H9 (cell line): ENCODE data around the gene GHSR. TPM values are rescaled to one million over a fixed set of nuclear protein-coding genes. Genes with fewer than 3 reads are reported as not detected.

Experiments
- DNase-seq: peaks from one replicate; pipeline ENCODE4 v3.0.0-alpha.2; 2017
- H2AFZ ChIP-seq: one replicate; pipeline ENCODE4 v1.6.1; 2013; ENCODE audit warnings: mild to moderate bottlenecking, low read length, control low read depth, moderate library complexity
- H2AK5ac ChIP-seq: 2 replicates; pipeline ENCODE4 v1.6.1; 2013; ENCODE audit warnings: low read length, control low read depth, mixed read lengths; ENCODE audit not compliant: insufficient read length
- H2BK120ac ChIP-seq: one replicate; pipeline ENCODE4 v1.6.1; 2013; ENCODE audit warnings: low read depth, mild to moderate bottlenecking, low read length, control low read depth, inconsistent platforms; ENCODE audit not compliant: poor library complexity, severe bottlenecking
- H2BK12ac ChIP-seq: 2 replicates; pipeline ENCODE4 v1.6.1; 2013; ENCODE audit warnings: low read length, control low read depth, mixed read lengths, low read depth; ENCODE audit not compliant: insufficient read length
- H2BK15ac ChIP-seq: 2 replicates; pipeline ENCODE4 v1.6.1; 2013; ENCODE audit warnings: low read depth, low read length, control low read depth
- H2BK20ac ChIP-seq: one replicate; pipeline ENCODE4 v1.6.1; 2013; ENCODE audit warnings: low read depth, mild to moderate bottlenecking, low read length, control low read depth, inconsistent platforms; ENCODE audit not compliant: poor library complexity, severe bottlenecking
- H2BK5ac ChIP-seq: 2 replicates; pipeline ENCODE4 v1.6.1; 2013; ENCODE audit warnings: low read length, control low read depth, mixed read lengths; ENCODE audit not compliant: insufficient read length
- H3K14ac ChIP-seq: 2 replicates; pipeline ENCODE4 v1.6.1; 2013; ENCODE audit warnings: low read length, control low read depth; ENCODE audit not compliant: insufficient read depth
- H3K18ac ChIP-seq: 2 replicates; pipeline ENCODE4 v1.6.1; 2013; ENCODE audit warnings: low read depth, mild to moderate bottlenecking, mixed read lengths, low read length, control low read depth; ENCODE audit not compliant: insufficient read length
- H3K23ac ChIP-seq: 2 replicates; pipeline ENCODE4 v1.6.1; 2013; ENCODE audit warnings: low read length, control low read depth, mixed read lengths, low read depth; ENCODE audit not compliant: insufficient read length
- H3K23me2 ChIP-seq: 2 replicates; pipeline ENCODE4 v1.6.1; 2013; ENCODE audit warnings: low read depth, mild to moderate bottlenecking, mixed read lengths, low read length, control low read depth; ENCODE audit not compliant: insufficient read length, poor library complexity, severe bottlenecking
- H3K27ac ChIP-seq: 2 replicates; pipeline ENCODE4 v1.5.1; 2013; ENCODE audit warnings: low read length, control low read depth, mixed read lengths, low read depth; ENCODE audit not compliant: insufficient read length
- H3K27me3 ChIP-seq: 2 replicates; pipeline ENCODE4 v1.6.1; 2013; ENCODE audit warnings: low read length, control low read depth, inconsistent platforms; ENCODE audit not compliant: insufficient read depth
- H3K4ac ChIP-seq: 2 replicates; pipeline ENCODE4 v1.6.1; 2013; ENCODE audit warnings: low read depth, mild to moderate bottlenecking, control low read depth, inconsistent platforms, low read length, moderate library complexity
- H3K4me1 ChIP-seq: 2 replicates; pipeline ENCODE4 v1.6.1; 2013; ENCODE audit warnings: low read length, control low read depth, inconsistent platforms; ENCODE audit not compliant: insufficient read depth
- H3K4me2 ChIP-seq: 2 replicates; pipeline ENCODE4 v1.6.1; 2013; ENCODE audit warnings: low read length, control low read depth, mixed read lengths; ENCODE audit not compliant: insufficient read length, insufficient read depth
- H3K56ac ChIP-seq: 2 replicates; pipeline ENCODE4 v1.6.1; 2013; ENCODE audit warnings: low read depth, mild to moderate bottlenecking, mixed read lengths, low read length, control low read depth; ENCODE audit not compliant: insufficient read length
- H3K79me1 ChIP-seq: 2 replicates; pipeline ENCODE4 v1.6.1; 2013; ENCODE audit warnings: low read depth, mild to moderate bottlenecking, moderate library complexity, low read length, control low read depth, inconsistent platforms; ENCODE audit not compliant: insufficient read depth, poor library complexity, severe bottlenecking
- H3K79me2 ChIP-seq: 2 replicates; pipeline ENCODE4 v1.6.1; 2013; ENCODE audit warnings: low read length, control low read depth, inconsistent platforms; ENCODE audit not compliant: insufficient read depth
- H3K9ac ChIP-seq: 2 replicates; pipeline ENCODE4 v1.6.1; 2013; ENCODE audit warnings: low read length, control low read depth, mixed read lengths; ENCODE audit not compliant: insufficient read length; ENCODE audit errors: extremely low read depth
- H3K9me3 ChIP-seq: one replicate; pipeline ENCODE4 v1.6.1; 2013; ENCODE audit warnings: low read depth, low read length, inconsistent platforms; ENCODE audit not compliant: control insufficient read depth
- H3T11ph ChIP-seq: one replicate; pipeline ENCODE4 v1.6.1; 2013; ENCODE audit warnings: mild to moderate bottlenecking, low read length, control low read depth, inconsistent platforms
- H4K20me1 ChIP-seq: one replicate; pipeline ENCODE4 v1.6.1; 2013; ENCODE audit not compliant: control insufficient read depth, insufficient read length, insufficient read depth
- H4K5ac ChIP-seq: 2 replicates; pipeline ENCODE4 v1.6.1; 2013; ENCODE audit warnings: low read depth, mild to moderate bottlenecking, mixed read lengths, low read length, control low read depth; ENCODE audit not compliant: insufficient read length
- H4K8ac ChIP-seq: replicated peaks from 2 replicates; pipeline ENCODE4 v1.6.1; 2013; ENCODE audit warnings: low read length, control low read depth, mixed read lengths, low read depth; ENCODE audit not compliant: insufficient read length
- H4K91ac ChIP-seq: 2 replicates; pipeline ENCODE4 v1.6.1; 2013; ENCODE audit warnings: low read depth, mild to moderate bottlenecking, moderate library complexity, mixed read lengths, low read length, control low read depth; ENCODE audit not compliant: insufficient read length
- H3K27ac Mint-ChIP-seq, 3 experiments: 2 replicates in 2 of 3; 3 replicates in 1 of 3; pipeline ENCODE4 v1.8.0; 2020 to 2021; ENCODE audit warnings: mixed read lengths in 3 of 3, mild to moderate bottlenecking in 1 of 3, moderate library complexity in 1 of 3
- H3K27me3 Mint-ChIP-seq: 2 replicates; pipeline ENCODE4 v1.8.0; 2021; ENCODE audit warnings: low read depth, mild to moderate bottlenecking, moderate library complexity, mixed read lengths
- H3K36me3 Mint-ChIP-seq, 3 experiments: 2 replicates in 2 of 3; 3 replicates in 1 of 3; pipeline ENCODE4 v1.8.0; 2020 to 2021; ENCODE audit warnings: low read depth in 3 of 3, mixed read lengths in 3 of 3; ENCODE audit not compliant: insufficient read depth in 1 of 3
- H3K4me1 Mint-ChIP-seq, 2 experiments: 2 replicates each; pipeline ENCODE4 v1.8.0; 2020; ENCODE audit warnings: mixed read lengths in 2 of 2
- H3K4me3 Mint-ChIP-seq, 2 experiments: 2 replicates in 1 of 2; 3 replicates in 1 of 2; pipeline ENCODE4 v1.8.0; 2020 to 2021; ENCODE audit warnings: mild to moderate bottlenecking in 2 of 2, mixed read lengths in 2 of 2, moderate library complexity in 1 of 2
- H3K9me3 Mint-ChIP-seq, 2 experiments: 2 replicates in 1 of 2; 3 replicates in 1 of 2; pipeline ENCODE4 v1.8.0; 2020; ENCODE audit warnings: mild to moderate bottlenecking in 2 of 2, mixed read lengths in 2 of 2, moderate library complexity in 1 of 2
- CTCF ChIP-seq: fragments of 200-600 bp; sonication (generic); conservative IDR thresholded peaks from 3 replicates; pipeline ENCODE4 v1.8.0; 2021; ENCODE audit warnings: antibody characterized with exemption, mild to moderate bottlenecking
- WGBS: extraction: QIAGEN DNeasy Blood & Tissue Kit; methylation state at CpG from one replicate; pipeline ENCODE4 v1.1.7; 2013; ENCODE audit warnings: missing lambda C conversion rate, low lambda C conversion rate, mixed read lengths; ENCODE audit not compliant: insufficient read length; ENCODE audit errors: extremely low coverage; 5-methylcytosine and 5-hydroxymethylcytosine counted together
- total RNA-seq: library from RNA; stranded (reverse); gene quantifications from 2 replicates; pipeline ENCODE4 v1.2.1, GENCODE V29; 2021

Gene GHSR
- total RNA-seq, 1 experiment from 2014 or later: not detected

DNA sequence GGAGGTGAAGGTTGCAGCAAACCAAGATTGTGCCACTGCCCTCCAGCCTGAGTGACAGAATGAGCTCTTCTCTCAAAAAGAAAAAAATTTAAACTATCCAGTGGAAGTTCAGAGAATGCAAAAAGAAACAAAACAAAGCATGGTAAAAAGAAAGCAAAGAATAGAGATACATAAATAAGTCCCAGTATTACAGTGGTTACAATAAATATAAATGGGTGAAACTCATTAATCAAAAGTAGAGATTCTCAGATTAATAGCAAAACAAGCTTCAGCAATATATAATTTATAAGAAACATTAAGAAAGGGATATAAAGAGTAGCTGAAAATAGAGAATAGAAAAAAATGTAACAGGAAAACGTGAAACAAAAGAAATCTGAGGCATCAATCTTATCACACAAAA, 23.6 kb upstream of the GHSR start:
- Histone ChIP-seq H3K56ac (no peak overlapping the region), H2BK12ac (no peak overlapping the region), H2BK20ac (no peak overlapping the region), H3K4me2 (no peak overlapping the region), H3K23ac (no peak overlapping the region), H3K23me2 (no peaks in the 10 kb centered on the region), H3K27me3 (no peaks in the 10 kb centered on the region), H3K79me2 (no peaks in the 10 kb centered on the region), H3K79me1 (no peaks in the 10 kb centered on the region), H2AK5ac (no peak overlapping the region), H4K5ac (no peak overlapping the region), H2BK5ac (no peak overlapping the region), H4K20me1 (no peaks in the 10 kb centered on the region), H3K4ac (no peak overlapping the region), H3K18ac (no peak overlapping the region), H4K8ac (no peak overlapping the region), H3K4me1 (no peaks in the 10 kb centered on the region), H4K91ac (no peak overlapping the region), H3K9ac (no peak overlapping the region), H2AFZ (no peak overlapping the region), H3K14ac (no peak overlapping the region), H3K9me3 (no peaks in the 10 kb centered on the region), H3K27ac (no peak overlapping the region), H2BK120ac (no peak overlapping the region), H2BK15ac (no peak overlapping the region), H3T11ph (no peak overlapping the region)
- no CpG with 5 or more reads among the region's 1 CpG for WGBS
- Mint-ChIP-seq H3K4me1 (peaks cover 6 to 8% of the 10 kb centered on the region in 2 experiments), H3K27ac (no peak overlapping the region), H3K9me3 (peaks cover 7 to 9% of the 10 kb centered on the region in 2 experiments; a peak in 3 of 5 replicates), H3K4me3 (no peak overlapping the region), H3K36me3 (peaks cover 0 to 6% (median 2%) of the 10 kb centered on the region in 3 experiments; a peak in 1 of 7 replicates), H3K27me3 (no peaks in the 10 kb centered on the region; the same call in 1 of the 2 replicates)
- TF ChIP-seq CTCF: no peak
- no peak for DNase-seq
